DND-41 (cell line): ENCODE data around the gene ALOX12.

Experiments
- CTCF ChIP-seq: IDR thresholded peaks from 2 replicates; pipeline ENCODE4 v1.5.1; 2012; ENCODE audit warnings: borderline replicate concordance, low read length, moderate library complexity, mild to moderate bottlenecking; ENCODE audit not compliant: poor library complexity, severe bottlenecking; ENCODE audit errors: extremely low read depth
- EZH2 ChIP-seq: IDR thresholded peaks from 3 replicates; pipeline ENCODE4 v1.6.1; 2012; ENCODE audit warnings: borderline replicate concordance, low read depth, mild to moderate bottlenecking, moderate library complexity, low read length, inconsistent platforms; ENCODE audit not compliant: severe bottlenecking

GRCh38 chr17:7038025-7038862 is 42.4 kb downstream of the ALOX12 start:
- TF ChIP-seq CTCF (peak; percentile 25), EZH2 (no peak)
